GM19238 (cell line): Measurements from ENCODE around the gene DAAM2.
A peak's percentile ranks its signal among the peaks of the same experiment; 100 is the strongest.

Experiments
- DNase-seq: peaks from one replicate; pipeline ENCODE4 v3.0.0; 2011; ENCODE audit warnings: low spot score; ENCODE audit not compliant: insufficient read length

Gene DAAM2

GRCh38 chr6:39791850-39792539 is at the start of gene DAAM2:
DAAM2 (plus strand) TSS chr6:39792376; CDS start chr6:39856303, 63,927 bp downstream.
- no peak for DNase-seq

GRCh38 chr6:39746795-39747194 is 45.4 kb upstream of the DAAM2 start:
- DNase-seq: no peak

DNA sequence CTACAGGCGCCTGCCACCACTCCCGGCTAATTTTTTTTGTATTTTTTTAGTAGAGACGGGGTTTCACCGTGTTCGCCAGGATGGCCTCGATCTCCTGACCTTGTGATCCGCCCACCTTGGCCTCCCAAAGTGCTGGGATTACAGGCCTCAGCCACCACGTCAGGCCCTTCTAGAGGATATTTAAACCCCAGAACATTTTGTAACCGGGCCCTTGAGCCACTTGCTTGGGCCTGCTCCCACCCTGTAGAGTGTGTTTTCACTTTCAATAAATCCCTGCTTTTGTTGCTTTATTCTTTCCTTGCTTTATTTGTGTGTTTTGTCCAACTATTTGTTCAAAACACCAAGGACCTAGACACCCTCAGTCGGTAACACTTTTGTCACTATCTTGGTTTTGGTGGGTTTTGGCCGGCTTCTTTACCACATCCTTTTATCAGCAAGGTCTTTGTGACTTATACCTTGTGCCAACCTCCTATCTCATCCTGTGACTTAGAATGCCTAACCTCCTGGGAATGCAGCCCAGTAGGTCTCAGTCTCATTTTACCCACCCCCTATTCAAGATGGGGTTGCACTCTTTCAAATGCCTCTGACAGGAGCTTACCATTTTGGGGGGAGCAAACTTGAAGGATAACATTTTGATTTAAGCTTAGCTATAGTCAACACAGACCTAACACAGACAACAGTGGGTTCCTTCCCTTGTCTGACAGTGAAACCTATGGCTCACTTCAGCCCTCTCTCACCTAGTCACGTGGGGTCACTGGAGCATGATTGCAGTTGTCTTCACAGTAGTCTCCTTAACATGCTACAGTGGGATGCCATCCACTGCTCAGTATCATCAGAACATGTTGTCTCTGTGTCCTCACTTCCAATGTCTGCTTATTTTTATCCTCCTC is 39.1 kb upstream of the DAAM2 start:
- peak; percentile 11 for DNase-seq

DNA sequence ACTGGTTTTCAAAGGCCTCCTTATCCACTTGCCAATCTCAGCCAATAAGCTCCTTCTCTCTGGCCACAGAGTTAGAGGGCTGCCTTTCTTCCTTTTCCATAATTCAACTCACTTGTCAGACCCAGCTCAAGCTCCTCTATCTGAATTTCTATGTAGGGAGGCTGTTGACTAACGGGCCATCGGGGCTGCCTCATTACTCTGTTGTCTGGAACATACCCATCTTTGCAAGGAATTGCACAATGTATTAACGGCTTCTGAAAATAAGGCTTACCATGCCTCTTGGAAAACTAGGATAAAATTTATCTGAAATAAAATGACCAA is 38.5 kb upstream of the DAAM2 start:
- no peak for DNase-seq

- DNase-seq: no peak
Observed at GRCh38 chr6:39754514-39755115, 37.6 kb upstream of the DAAM2 start.

GRCh38 chr6:39755231-39755630 is 36.9 kb upstream of the DAAM2 start:
- DNase-seq: no peak

DNA sequence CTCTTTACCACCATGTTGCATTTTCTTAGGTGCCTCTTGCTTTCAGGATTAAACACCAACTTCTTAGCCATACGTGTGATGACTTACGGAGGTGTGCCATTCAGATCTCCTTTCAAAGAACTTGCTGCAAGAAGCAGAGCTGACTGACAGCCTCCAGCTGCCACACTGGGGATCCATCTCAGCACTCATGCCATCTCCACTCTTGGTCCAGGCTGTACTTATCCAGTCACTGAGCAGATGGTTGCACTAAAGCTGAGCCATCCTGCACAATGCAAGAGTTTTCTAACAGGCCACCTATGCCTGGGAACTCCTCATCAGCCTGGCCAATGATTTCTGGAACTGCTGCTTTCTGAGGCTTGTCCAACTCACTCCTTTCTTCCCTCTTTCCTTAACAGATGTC is 35.6 kb upstream of the DAAM2 start:
- DNase-seq: no peak

DNA sequence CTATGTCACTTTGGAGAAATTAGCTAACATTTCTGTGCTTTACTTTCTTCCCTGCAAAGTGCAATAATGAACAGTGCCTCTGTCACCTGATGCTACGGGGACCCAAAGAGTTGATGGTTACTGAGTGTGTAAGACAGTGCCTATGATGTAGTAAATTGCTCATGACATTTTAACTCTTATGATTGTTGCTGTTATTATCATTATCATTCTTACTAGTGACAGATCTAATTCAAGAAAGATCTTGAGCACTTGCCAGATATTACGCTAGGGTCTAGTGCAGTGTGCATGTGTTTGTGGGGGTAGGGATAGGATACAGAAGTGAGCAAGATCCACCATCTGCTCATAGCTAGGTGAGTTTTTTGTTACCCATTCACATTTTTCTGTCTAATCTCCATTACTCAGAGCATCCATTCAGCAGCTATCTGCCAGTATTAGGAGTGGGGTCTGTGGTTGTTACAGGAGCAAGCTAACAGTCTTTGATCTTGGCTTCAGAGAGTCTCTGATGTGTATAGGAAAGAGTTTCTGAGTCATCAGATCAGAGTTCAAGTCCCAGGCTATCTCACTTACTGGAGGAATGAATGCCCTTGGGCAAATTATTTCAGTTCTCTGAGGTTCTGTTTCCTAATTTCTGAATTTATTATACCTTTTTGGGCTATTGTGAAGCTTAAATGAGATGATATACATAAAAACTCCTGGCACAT is 33.1 kb upstream of the DAAM2 start:
- no peak for DNase-seq

GRCh38 chr6:39760226-39760952 is 31.8 kb upstream of the DAAM2 start:
- no peak for DNase-seq

DNA sequence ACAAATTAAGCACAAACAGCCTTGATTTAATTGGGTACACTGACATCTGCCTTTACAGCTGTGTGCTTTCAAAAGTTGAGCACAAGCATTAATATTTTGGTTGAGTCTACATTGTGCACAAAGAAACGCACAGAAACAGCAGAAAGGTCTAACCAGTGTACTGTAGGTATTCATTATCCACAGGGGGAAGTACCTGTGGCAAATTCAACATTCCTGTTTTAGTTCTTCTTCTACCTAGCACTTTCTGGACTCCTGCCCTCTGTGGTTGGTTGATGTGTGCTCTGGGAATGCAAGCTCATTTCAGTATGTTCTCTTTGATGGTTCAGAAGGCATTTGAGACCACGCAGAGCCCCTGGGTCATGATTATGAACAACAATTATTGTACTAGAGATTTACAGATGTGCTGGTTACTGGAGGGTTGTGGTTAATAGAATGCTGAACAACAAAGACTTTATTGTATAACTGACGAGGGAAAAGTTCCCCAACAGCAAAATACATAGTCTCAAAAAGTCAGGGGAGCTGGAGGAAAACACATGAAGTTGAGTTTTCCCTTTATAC is 26.6 kb upstream of the DAAM2 start:
- DNase-seq: no peak

GRCh38 chr6:39769012-39769411 is 23.2 kb upstream of the DAAM2 start:
- DNase-seq: no peak

DNA sequence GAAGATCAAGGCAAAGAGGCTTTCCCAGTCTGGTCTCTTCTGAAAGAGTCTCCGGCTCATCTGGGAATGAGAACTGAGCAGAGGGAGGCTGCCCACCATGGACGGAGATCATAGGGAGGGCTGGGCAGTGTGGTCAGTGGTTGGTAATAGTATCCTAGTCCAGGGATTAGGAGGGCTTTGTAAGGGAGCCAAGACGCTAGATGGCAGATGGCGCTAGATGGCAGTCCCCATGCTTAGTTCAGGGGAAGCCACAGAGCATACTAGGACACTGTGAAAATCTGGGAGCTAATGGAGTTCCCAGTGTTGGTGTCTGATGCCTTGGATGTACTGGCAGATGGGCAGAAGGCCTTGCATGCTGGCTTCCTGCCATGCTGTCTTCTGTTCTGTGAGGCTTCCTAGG is 21.7 kb upstream of the DAAM2 start:
- DNase-seq: no peak

GRCh38 chr6:39772559-39773273 is 19.5 kb upstream of the DAAM2 start:
- DNase-seq: no peak

GRCh38 chr6:39773782-39774181 is 18.4 kb upstream of the DAAM2 start:
- no peak for DNase-seq

DNA sequence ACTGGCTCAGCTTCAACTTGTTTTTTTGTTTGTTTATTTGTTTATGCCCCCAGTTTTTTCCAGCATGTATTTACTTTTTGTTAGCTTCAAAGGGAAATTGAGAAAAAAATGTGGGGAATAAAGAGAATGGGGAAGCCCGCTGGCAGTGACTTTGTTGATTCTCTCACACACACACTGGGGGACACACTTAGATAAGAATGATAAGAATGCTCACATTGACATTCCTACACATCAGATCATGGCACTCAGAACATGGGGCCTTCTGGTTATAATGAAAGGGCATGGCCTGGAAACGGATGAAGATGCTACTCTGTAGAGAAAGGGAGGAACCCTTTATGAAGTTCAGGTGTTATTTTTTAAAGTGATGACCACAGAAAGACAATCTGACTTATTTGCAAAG is 15.6 kb upstream of the DAAM2 start:
- no peak for DNase-seq

- no peak for DNase-seq
Observed at GRCh38 chr6:39777218-39777617, 15.0 kb upstream of the DAAM2 start.

- no peak for DNase-seq
Observed at GRCh38 chr6:39777661-39778060, 14.5 kb upstream of the DAAM2 start.

- DNase-seq: no peak
Observed at GRCh38 chr6:39778581-39779255, 13.5 kb upstream of the DAAM2 start.

DNA sequence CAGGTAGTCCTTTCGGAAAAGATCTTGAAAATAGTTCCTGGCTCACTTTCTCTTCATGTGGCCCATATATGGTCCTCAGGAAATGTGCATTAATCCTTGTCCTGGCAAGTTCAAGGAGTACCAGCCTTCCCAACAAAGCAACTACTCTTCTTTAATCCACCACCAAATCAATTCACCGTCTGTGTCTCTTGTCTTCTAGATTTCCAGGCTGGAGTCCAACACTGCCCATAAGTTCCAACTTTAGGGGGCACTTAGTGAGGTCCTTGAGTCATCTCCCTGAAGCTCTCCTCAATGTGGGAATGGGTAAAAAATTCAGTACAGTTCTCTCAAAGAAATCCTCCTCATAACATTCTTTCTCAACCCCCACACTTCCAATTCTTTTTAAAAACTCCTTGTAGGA is 6.9 kb upstream of the DAAM2 start:
- DNase-seq: no peak

GRCh38 chr6:39786649-39787048 is 5.5 kb upstream of the DAAM2 start:
- no peak for DNase-seq
